Lower lobe of right lung (tissue), 2 donors: Measurements from ENCODE around the gene CHKB. TPM values are rescaled to one million over a fixed set of nuclear protein-coding genes. Genes with fewer than 3 reads are reported as not detected.

Experiments
- ATAC-seq, 2 donors: fragments of 200-7000 bp; cut with Tn5 transposase; one replicate each; pipeline ENCODE4 v1.9.1; 2020 to 2022; ENCODE audit warnings: mild to moderate bottlenecking in 2 of 2, moderate library complexity in 2 of 2
- DNase-seq: peaks from one replicate; pipeline ENCODE4 v3.0.0-alpha.2; 2020
- H3K27ac ChIP-seq: fragments of 200-600 bp; one replicate; pipeline ENCODE4 v1.8.0; 2022
- H3K27me3 ChIP-seq: fragments of 200-600 bp; one replicate; pipeline ENCODE4 v1.8.0; 2022; ENCODE audit warnings: low read depth
- H3K36me3 ChIP-seq: fragments of 200-600 bp; one replicate; pipeline ENCODE4 v1.8.0; 2022; ENCODE audit warnings: mild to moderate bottlenecking
- H3K4me1 ChIP-seq: fragments of 200-600 bp; one replicate; pipeline ENCODE4 v1.8.0; 2022
- H3K4me3 ChIP-seq: fragments of 200-600 bp; one replicate; pipeline ENCODE4 v1.8.0; 2022; ENCODE audit warnings: mild to moderate bottlenecking
- H3K9me3 ChIP-seq: fragments of 200-600 bp; one replicate; pipeline ENCODE4 v1.8.0; 2022
- CTCF ChIP-seq: fragments of 200-600 bp; IDR thresholded peaks from one replicate; pipeline ENCODE4 v1.8.0; 2022; ENCODE audit warnings: antibody characterized with exemption, mild to moderate bottlenecking
- intact Hi-C: fragments of 100-400 bp; cut with DNase I; formaldehyde crosslinking; loops from one replicate; pipeline ENCODE4 v1.11.0; 2022
- total RNA-seq: library from RNA; stranded (reverse); fragmentation: NEBNext Ultra II Directional; extraction: Animal tissue kit (Norgen Biotek cat#: 25700); gene quantifications from one replicate; pipeline ENCODE4 v1.2.1, GENCODE V29; 2021
- donor health status: DM: no; HTN: yes; CAD: no; lungs with severe emphysema.

The CHKB gene
- total RNA-seq, 1 donor from 2014 or later: 76.7 TPM

- TF ChIP-seq CTCF: no peak
- no peak for DNase-seq
- no peak overlapping the region for H3K4me3 ChIP-seq
- intact Hi-C loops: no loop called here
- H3K27me3 ChIP-seq: peaks cover 44% of the 10 kb centered on the region
- no peak overlapping the region for H3K27ac ChIP-seq
- H3K36me3 ChIP-seq: no peaks in the 10 kb centered on the region
- no peak for ATAC-seq
- H3K4me1 ChIP-seq: no peaks in the 10 kb centered on the region
- no peaks in the 10 kb centered on the region for H3K9me3 ChIP-seq
Observed at GRCh38 chr22:50606165-50606945, 23.7 kb upstream of the CHKB start.

GRCh38 chr22:50605613-50606074 is 23.0 kb upstream of the CHKB start:
- H3K27me3 ChIP-seq: peaks cover 48% of the 10 kb centered on the region
- intact Hi-C loops: no loop called here
- no peak for DNase-seq

GRCh38 chr22:50605002-50605612 is 22.5 kb upstream of the CHKB start:
- H3K9me3 ChIP-seq: no peaks in the 10 kb centered on the region
- TF ChIP-seq CTCF: no peak
- ATAC-seq (no peak), DNase-seq (no peak)
- H3K27me3 ChIP-seq: peaks cover 50% of the 10 kb centered on the region
- H3K27ac ChIP-seq: no peak overlapping the region
- H3K4me1 ChIP-seq: no peaks in the 10 kb centered on the region
- intact Hi-C loops: no loop called here
- H3K4me3 ChIP-seq: no peak overlapping the region
- H3K36me3 ChIP-seq: no peaks in the 10 kb centered on the region

More at GRCh38 chr22:50605613-50606074, 23.0 kb upstream of the CHKB start:
- no peaks in the 10 kb centered on the region for H3K36me3 ChIP-seq
- H3K27ac ChIP-seq: no peak overlapping the region
- no peak overlapping the region for H3K4me3 ChIP-seq
- no peak for ATAC-seq
- H3K4me1 ChIP-seq: no peaks in the 10 kb centered on the region
- no peaks in the 10 kb centered on the region for H3K9me3 ChIP-seq
- TF ChIP-seq CTCF: no peak

- DNase-seq (no peak), ATAC-seq (no peak)
- no peak overlapping the region for H3K27ac ChIP-seq
- H3K9me3 ChIP-seq: no peaks in the 10 kb centered on the region
- H3K4me3 ChIP-seq: no peak overlapping the region
- H3K27me3 ChIP-seq: peaks cover 57% of the 10 kb centered on the region
- TF ChIP-seq CTCF: no peak
- H3K36me3 ChIP-seq: no peaks in the 10 kb centered on the region
- no peaks in the 10 kb centered on the region for H3K4me1 ChIP-seq
- intact Hi-C loops: no loop called here
Observed at GRCh38 chr22:50604256-50605001, 21.8 kb upstream of the CHKB start.

- Histone ChIP-seq H3K27me3 (peaks cover 64% of the 10 kb centered on the region), H3K27ac (no peak overlapping the region), H3K4me1 (no peaks in the 10 kb centered on the region), H3K36me3 (no peaks in the 10 kb centered on the region), H3K9me3 (no peaks in the 10 kb centered on the region), H3K4me3 (no peak overlapping the region)
- no peak for TF ChIP-seq CTCF
- intact Hi-C loops: no loop called here
- no peak for DNase-seq
- no peak for ATAC-seq
Observed at GRCh38 chr22:50603511-50604255, 21.0 kb upstream of the CHKB start.
